WTC11 (cell line): ENCODE results near the gene CLEC2B. TPM values are rescaled to one million over a fixed set of nuclear protein-coding genes. Genes with fewer than 3 reads are reported as not detected.

Experiments
- ATAC-seq: fragments of 200-7000 bp; cut with Tn5 transposase; 2 replicates; pipeline ENCODE4 v1.10.0; 2021; ENCODE audit warnings: mild to moderate bottlenecking, moderate library complexity
- CTCF ChIA-PET: fragments of 300-600 bp; sonication (Branson Sonifier 250); formaldehyde crosslinking; loops from one replicate; lab custom pipeline; 2021; ENCODE audit warnings: antibody characterized with exemption; lab: Charles Lee
- POLR2A ChIA-PET: fragments of 350-600 bp; sonication (Branson Sonifier 250); formaldehyde crosslinking; loops from one replicate; lab custom pipeline; 2021; ENCODE audit warnings: antibody characterized with exemption; lab: Charles Lee
- DNase-seq: peaks from one replicate; pipeline ENCODE4 v3.0.0; 2021; ENCODE audit warnings: low spot score
- H3K27ac Mint-ChIP-seq: 2 replicates; pipeline ENCODE4 v1.8.0; 2021; ENCODE audit warnings: mixed read lengths
- H3K27me3 Mint-ChIP-seq: 2 replicates; pipeline ENCODE4 v1.8.0; 2021; ENCODE audit warnings: low read depth, mild to moderate bottlenecking, moderate library complexity, mixed read lengths
- H3K36me3 Mint-ChIP-seq: 2 replicates; pipeline ENCODE4 v1.8.0; 2021; ENCODE audit warnings: mixed read lengths
- H3K4me1 Mint-ChIP-seq: 2 replicates; pipeline ENCODE4 v1.8.0; 2022; ENCODE audit warnings: mixed read lengths
- H3K4me3 Mint-ChIP-seq: 2 replicates; pipeline ENCODE4 v1.8.0; 2021; ENCODE audit warnings: mild to moderate bottlenecking, moderate library complexity, mixed read lengths
- H3K9me3 Mint-ChIP-seq: 2 replicates; pipeline ENCODE4 v1.8.0; 2021; ENCODE audit warnings: mixed read lengths
- ATF2 ChIP-seq: sonication (generic); formaldehyde crosslinking; IDR thresholded peaks from 2 replicates; pipeline ENCODE4 v1.8.1; 2022; ENCODE audit warnings: low read depth, missing genetic modification reagents, borderline replicate concordance
- ELF4 ChIP-seq: sonication (generic); formaldehyde crosslinking; IDR thresholded peaks from 2 replicates; pipeline ENCODE4 v1.8.1; 2022; ENCODE audit warnings: low read depth, mild to moderate bottlenecking, moderate library complexity, missing genetic modification reagents
- FOXJ3 ChIP-seq: sonication (generic); formaldehyde crosslinking; IDR thresholded peaks from 2 replicates; pipeline ENCODE4 v1.9.0; 2021; ENCODE audit warnings: missing genetic modification reagents, mild to moderate bottlenecking, borderline replicate concordance
- FOXK1 ChIP-seq: sonication (generic); formaldehyde crosslinking; IDR thresholded peaks from 2 replicates; pipeline ENCODE4 v1.8.0; 2022; ENCODE audit warnings: mild to moderate bottlenecking, moderate library complexity, missing genetic modification reagents
- GABPB1 ChIP-seq: sonication (generic); formaldehyde crosslinking; IDR thresholded peaks from 2 replicates; pipeline ENCODE4 v1.8.1; 2023; ENCODE audit warnings: mild to moderate bottlenecking, missing genetic modification reagents
- NR2C2 ChIP-seq: sonication (generic); formaldehyde crosslinking; IDR thresholded peaks from 2 replicates; pipeline ENCODE4 v1.8.0; 2022; ENCODE audit warnings: mild to moderate bottlenecking, missing genetic modification reagents
- RORB ChIP-seq: fragments of 250-450 bp; sonication (Bioruptor Pico); IDR thresholded peaks from 2 replicates; pipeline ENCODE4 v1.9.0; 2021; ENCODE audit warnings: mild to moderate bottlenecking
- TCF7 ChIP-seq: sonication (generic); formaldehyde crosslinking; IDR thresholded peaks from 2 replicates; pipeline ENCODE4 v1.8.0; 2022; ENCODE audit warnings: mild to moderate bottlenecking, low read depth, missing genetic modification reagents, moderate library complexity
- TEAD1 ChIP-seq: sonication (generic); formaldehyde crosslinking; IDR thresholded peaks from 2 replicates; pipeline ENCODE4 v1.8.0; 2022; ENCODE audit warnings: mild to moderate bottlenecking, missing genetic modification reagents
- USF1 ChIP-seq: sonication (generic); formaldehyde crosslinking; IDR thresholded peaks from 2 replicates; pipeline ENCODE4 v1.8.0; 2022; ENCODE audit warnings: mild to moderate bottlenecking, missing genetic modification reagents
- USF2 ChIP-seq: sonication (generic); formaldehyde crosslinking; IDR thresholded peaks from 2 replicates; pipeline ENCODE4 v1.8.1; 2023; ENCODE audit warnings: mild to moderate bottlenecking, missing genetic modification reagents, moderate library complexity
- ZNF121 ChIP-seq: sonication (generic); formaldehyde crosslinking; IDR thresholded peaks from 2 replicates; pipeline ENCODE4 v1.8.0; 2023; ENCODE audit warnings: missing genetic modification reagents
- ZNF219 ChIP-seq: sonication (generic); formaldehyde crosslinking; IDR thresholded peaks from 2 replicates; pipeline ENCODE4 v1.8.0; 2023; ENCODE audit warnings: missing genetic modification reagents, mild to moderate bottlenecking, borderline replicate concordance
- ZNF232 ChIP-seq: sonication (generic); formaldehyde crosslinking; IDR thresholded peaks from 2 replicates; pipeline ENCODE4 v1.8.0; 2022; ENCODE audit warnings: mild to moderate bottlenecking, missing genetic modification reagents
- ZNF396 ChIP-seq: fragments of 250-450 bp; sonication (Bioruptor Pico); IDR thresholded peaks from 2 replicates; pipeline ENCODE4 v1.8.0; 2021; ENCODE audit warnings: mild to moderate bottlenecking, moderate library complexity, borderline replicate concordance
- ZNF423 ChIP-seq: fragments of 250-450 bp; sonication (Bioruptor Pico); IDR thresholded peaks from 2 replicates; pipeline ENCODE4 v2.1.2; 2022; ENCODE audit warnings: mild to moderate bottlenecking, moderate library complexity
- ZNF532 ChIP-seq: fragments of 250-450 bp; sonication (Bioruptor Pico); IDR thresholded peaks from 2 replicates; pipeline ENCODE4 v1.9.0; 2021; ENCODE audit warnings: mild to moderate bottlenecking, borderline replicate concordance
- ZNF671 ChIP-seq: fragments of 250-450 bp; sonication (Bioruptor Pico); IDR thresholded peaks from 2 replicates; pipeline ENCODE4 v1.8.0; 2021; ENCODE audit warnings: mild to moderate bottlenecking
- total RNA-seq: library from RNA; stranded (reverse); gene quantifications from 3 replicates; pipeline ENCODE4 v1.2.3, GENCODE V29; 2021

Gene CLEC2B
- total RNA-seq, 1 experiment from 2014 or later: 0.20 TPM

- peaks cover 10% of the 10 kb centered on the region for H3K4me1 Mint-ChIP-seq
- H3K36me3 Mint-ChIP-seq: no peaks in the 10 kb centered on the region
- H3K27me3 Mint-ChIP-seq: no peaks in the 10 kb centered on the region
- CTCF ChIA-PET: interaction anchor here (0.8 kb wide), 1 partner anchor 67 kb away, joined by 3 read pairs; no protein-coding TSS in a partner anchor
- no peak for DNase-seq
- POLR2A ChIA-PET: no interaction called here
- no peak overlapping the region for H3K4me3 Mint-ChIP-seq
- no peak overlapping the region for H3K27ac Mint-ChIP-seq
- TF ChIP-seq ZNF396 (CRISPR knock-in tag) (no peak), TCF7 (CRISPR knock-in tag) (no peak), FOXK1 (no peak)
- TF ChIP-seq, all 79 proteins: peak for 0
- no peaks in the 10 kb centered on the region for H3K9me3 Mint-ChIP-seq
- ATAC-seq: no peak
Measured at GRCh38 chr12:9809866-9810265, 59.3 kb downstream of the CLEC2B start.

GRCh38 chr12:9809338-9809737 is 59.8 kb downstream of the CLEC2B start:
- H3K4me1 Mint-ChIP-seq: peaks cover 10% of the 10 kb centered on the region
- ChIA-PET CTCF (no interaction called here), POLR2A (no interaction called here)
- no peaks in the 10 kb centered on the region for H3K27me3 Mint-ChIP-seq
- no peak for TF ChIP-seq TEAD1 (CRISPR knock-in tag)
- TF ChIP-seq ZNF423 (CRISPR knock-in tag): no peak
- TF ChIP-seq ZNF121: no peak
- TF ChIP-seq ELF4 (CRISPR knock-in tag): no peak
- no peak for TF ChIP-seq GABPB1 (CRISPR knock-in tag)
- no peak for TF ChIP-seq ZNF532 (CRISPR knock-in tag)
- TF ChIP-seq USF2 (CRISPR knock-in tag): no peak
- no peak for TF ChIP-seq ATF2 (CRISPR knock-in tag)
- no peak for TF ChIP-seq ZNF219 (CRISPR knock-in tag)
- TF ChIP-seq NR2C2 (CRISPR knock-in tag): no peak
- no peak for TF ChIP-seq ZNF671 (CRISPR knock-in tag)
- TF ChIP-seq ZNF232 (CRISPR knock-in tag): no peak
- TF ChIP-seq RORB (CRISPR knock-in tag): no peak
- TF ChIP-seq FOXJ3 (CRISPR knock-in tag): no peak
- TF ChIP-seq ZNF396 (CRISPR knock-in tag): no peak
- TF ChIP-seq USF1 (CRISPR knock-in tag): no peak
- DNase-seq: no peak
- H3K9me3 Mint-ChIP-seq: no peaks in the 10 kb centered on the region
- H3K36me3 Mint-ChIP-seq: no peaks in the 10 kb centered on the region
- no peak overlapping the region for H3K27ac Mint-ChIP-seq
- no peak overlapping the region for H3K4me3 Mint-ChIP-seq
- ATAC-seq: no peak
